Measurements from ENCODE around the gene LNPK. TPM values are rescaled to one million over a fixed set of nuclear protein-coding genes. Genes with fewer than 3 reads are reported as not detected.

LNPK gene
- total and polyA plus RNA-seq, 2 of the 4 experiments (the other 2 are of a cell fraction), result 18.7 to 48.6 TPM

DNA sequence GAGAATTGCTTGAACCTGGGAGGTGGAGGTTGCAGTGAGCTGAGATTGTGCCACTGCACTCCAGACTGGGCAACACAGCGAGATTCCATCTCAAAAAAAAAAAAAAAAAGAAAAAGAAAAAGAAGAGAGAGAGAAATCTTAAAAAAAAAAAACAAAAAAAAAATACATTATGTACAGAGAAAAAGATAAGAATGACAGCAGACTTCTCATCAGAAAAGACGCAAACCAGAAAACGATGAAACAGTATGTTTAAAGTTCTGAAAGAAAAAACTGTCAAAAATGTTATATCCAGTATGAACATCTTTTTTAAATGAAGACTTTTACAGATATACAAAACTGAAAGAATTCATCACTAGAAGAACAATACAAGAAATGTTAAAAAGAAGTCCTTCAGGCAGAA is 60.4 kb downstream of the LNPK start:
- WGBS, 2 experiments (ENCODE audit: extremely low coverage in 2 of 2, insufficient read length in 1 of 2), result no CpG with 5 or more reads among the region's 3 CpGs
- BruUV-seq (replicated peaks), result no TSS peak
- Histone ChIP-seq H3K4me2 (ENCODE audit: low read depth, low read length) (no peak overlapping the region), H3K4me1 (ENCODE audit: control insufficient read depth, insufficient read depth, low read length) (no peaks in the 10 kb centered on the region), H2AFZ (replicated peaks; ENCODE audit: low read length, poor library complexity) (no peak overlapping the region), H3K14ac (replicated peaks; ENCODE audit: low read depth, low read length) (no peak overlapping the region), H2BK15ac (ENCODE audit: low read depth, low read length) (no peak overlapping the region), H3K79me1 (ENCODE audit: low read depth in 1 of 2, low read length in 2 of 2) (no peaks in the 10 kb centered on the region), H3K23ac (ENCODE audit: low read depth, low read length) (no peak overlapping the region), H3K56ac (ENCODE audit: extremely low read depth, insufficient read depth, low read length) (no peak overlapping the region), H3K18ac (ENCODE audit: low read depth, low read length) (no peak overlapping the region), H3K9me3 (ENCODE audit: control insufficient read depth, insufficient read depth, low read length) (no peaks in the 10 kb centered on the region), H4K20me1 (ENCODE audit: insufficient read depth, low read length) (no peaks in the 10 kb centered on the region), H3K4me3 (ENCODE audit: insufficient read depth, low read depth, low read length) (no peak overlapping the region), H3K27me3 (ENCODE audit: control insufficient read depth, insufficient read depth, low read length) (no peaks in the 10 kb centered on the region), H2BK120ac (ENCODE audit: low read depth, low read length) (no peak overlapping the region), H2BK20ac (ENCODE audit: low read depth, low read length) (no peak overlapping the region), H3K9ac (ENCODE audit: low read depth, low read length) (no peak overlapping the region), H3K27ac (ENCODE audit: insufficient read depth, low read length) (no peak overlapping the region), H4K91ac (ENCODE audit: insufficient read depth, low read depth, low read length) (no peak overlapping the region), H4K5ac (ENCODE audit: low read depth, low read length) (no peak overlapping the region), H4K8ac (ENCODE audit: low read depth in 2 of 2, low read length in 2 of 2) (no peak overlapping the region), H3K36me3 (ENCODE audit: control insufficient read depth, insufficient read depth, low read length) (peaks cover 1% of the 10 kb centered on the region), H2AK9ac (replicated peaks; ENCODE audit: low read depth, low read length, poor library complexity) (no peak overlapping the region), H3K4ac (ENCODE audit: low read depth, low read length) (no peak overlapping the region), H2AK5ac (ENCODE audit: low read depth, low read length) (no peak overlapping the region), H3K9me1 (ENCODE audit: insufficient read depth, low read length) (no peaks in the 10 kb centered on the region), H2BK5ac (ENCODE audit: low read depth, low read length, poor library complexity, severe bottlenecking) (no peak overlapping the region)
- intact Hi-C loops (cut with micrococcal nuclease), result no loop called here
- in situ Hi-C loops (cut with MboI; ENCODE audit: low sequenced_read_pairs), result no loop called here
- no peak for TF ChIP-seq MAZ (IDR thresholded peaks at IDR 0.05; ENCODE audit: borderline replicate concordance, low read depth, low read length)
- no peak for TF ChIP-seq MAFK (IDR thresholded peaks at IDR 0.05; ENCODE audit: low read depth, low read length)
- no peak for TF ChIP-seq RCOR1 (IDR thresholded peaks at IDR 0.05; ENCODE audit: insufficient replicate concordance, low read length)
- TF ChIP-seq, protein P1, sequence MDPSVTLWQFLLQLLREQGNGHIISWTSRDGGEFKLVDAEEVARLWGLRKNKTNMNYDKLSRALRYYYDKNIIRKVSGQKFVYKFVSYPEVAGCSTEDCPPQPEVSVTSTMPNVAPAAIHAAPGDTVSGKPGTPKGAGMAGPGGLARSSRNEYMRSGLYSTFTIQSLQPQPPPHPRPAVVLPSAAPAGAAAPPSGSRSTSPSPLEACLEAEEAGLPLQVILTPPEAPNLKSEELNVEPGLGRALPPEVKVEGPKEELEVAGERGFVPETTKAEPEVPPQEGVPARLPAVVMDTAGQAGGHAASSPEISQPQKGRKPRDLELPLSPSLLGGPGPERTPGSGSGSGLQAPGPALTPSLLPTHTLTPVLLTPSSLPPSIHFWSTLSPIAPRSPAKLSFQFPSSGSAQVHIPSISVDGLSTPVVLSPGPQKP (IDR thresholded peaks at IDR 0.05; ENCODE audit: borderline replicate concordance, low read depth, low read length), result no peak
- no peak for TF ChIP-seq FOS (IDR thresholded peaks at IDR 0.05; ENCODE audit: low read depth, low read length)
- TF ChIP-seq CEBPB (IDR thresholded peaks at IDR 0.05; ENCODE audit: low read depth, low read length), result no peak
- TF ChIP-seq NFE2L2 (IDR thresholded peaks at IDR 0.05; ENCODE audit: low read depth, low read length), result no peak
- TF ChIP-seq RFX5 (IDR thresholded peaks at IDR 0.05; ENCODE audit: low read depth, low read length), result no peak
- DNase-seq (no peak), ATAC-seq (ENCODE audit: low read depth) (no peak)
- dilution Hi-C loops (cut with HindIII; ENCODE audit: low sequenced_read_pairs, unreplicated experiment), result no loop called here
- CTCF ChIA-PET, result no interaction called here
- POLR2A ChIA-PET (ENCODE audit: unreplicated experiment), result no interaction called here
